BE2C (cell line): ENCODE measurements around the gene MYCL.

Experiments
- DNase-seq: peaks from one replicate; pipeline ENCODE4 v3.0.0-alpha.2; 2020
- H3K27me3 ChIP-seq: fragments of 250-450 bp; sonication (Bioruptor Pico); 2 replicates; pipeline ENCODE4 v1.5.1; 2020; ENCODE audit warnings: mild to moderate bottlenecking
- H3K36me3 ChIP-seq: fragments of 250-450 bp; sonication (Bioruptor Pico); 2 replicates; pipeline ENCODE4 v1.5.1; 2020; ENCODE audit warnings: mild to moderate bottlenecking
- H3K4me1 ChIP-seq: fragments of 250-450 bp; sonication (Bioruptor Pico); 2 replicates; pipeline ENCODE4 v1.5.1; 2020
- H3K4me3 ChIP-seq: 2 replicates; pipeline ENCODE4 v1.5.1; 2011; ENCODE audit warnings: low read depth, low read length
- H3K9me3 ChIP-seq: fragments of 250-450 bp; sonication (Bioruptor Pico); 2 replicates; pipeline ENCODE4 v1.5.1; 2020
- TF ChIP-seq, protein P1 (sequence below): IDR thresholded peaks from 2 replicates; pipeline ENCODE4 v1.5.1; 2012; ENCODE audit warnings: mild to moderate bottlenecking, low read depth, low read length

The MYCL gene

DNA sequence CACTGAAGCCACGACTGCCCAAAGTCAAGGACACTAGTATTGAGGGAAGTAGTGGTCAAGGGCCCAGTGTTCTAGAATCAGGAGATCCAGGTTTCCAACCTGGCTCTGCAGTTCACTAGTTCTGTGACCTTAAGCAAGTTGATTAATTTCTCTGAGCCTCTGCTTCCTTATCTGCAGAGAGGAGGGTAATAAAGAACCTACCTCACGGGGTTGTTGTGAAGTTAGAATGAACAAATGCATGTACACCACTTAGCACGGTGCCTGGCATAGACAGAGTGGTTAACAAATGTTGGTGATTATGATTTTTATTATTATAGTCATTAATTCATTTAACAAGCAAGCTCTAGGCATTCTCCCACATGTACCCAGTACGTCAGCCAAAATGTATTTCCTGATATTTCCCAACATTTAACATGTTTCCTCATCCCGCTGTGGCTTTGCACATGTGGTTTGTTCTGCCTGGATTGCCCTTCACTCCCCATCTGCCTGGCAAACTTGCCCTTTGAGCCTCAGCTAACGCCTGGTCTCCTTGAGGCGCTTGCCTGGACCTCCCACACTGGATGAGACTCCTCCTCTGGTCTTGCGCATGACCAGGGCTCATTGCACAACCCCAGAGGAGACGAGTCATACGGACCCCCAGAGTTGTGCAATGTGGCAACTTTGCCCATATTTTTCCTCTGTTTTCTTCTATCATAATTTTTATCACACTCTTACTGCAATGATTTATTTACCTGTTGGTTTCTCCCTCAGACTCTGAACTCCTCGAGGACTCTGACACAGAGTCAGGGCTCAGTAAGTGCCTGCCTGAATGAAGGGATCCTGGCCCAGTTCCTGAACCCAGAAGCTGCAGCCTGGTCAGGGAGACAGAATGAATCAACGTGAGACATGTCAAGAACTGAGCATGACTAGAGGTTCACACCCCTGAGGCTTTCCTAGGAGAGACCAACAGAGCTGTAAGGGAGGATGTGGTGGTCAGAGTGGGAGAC lies 32.5 kb upstream of the MYCL start:
- Histone ChIP-seq H3K4me3 (no peak overlapping the region), H3K9me3 (no peaks in the 10 kb centered on the region), H3K27me3 (no peaks in the 10 kb centered on the region), H3K36me3 (no peaks in the 10 kb centered on the region), H3K4me1 (no peaks in the 10 kb centered on the region)
- TF ChIP-seq, protein P1, sequence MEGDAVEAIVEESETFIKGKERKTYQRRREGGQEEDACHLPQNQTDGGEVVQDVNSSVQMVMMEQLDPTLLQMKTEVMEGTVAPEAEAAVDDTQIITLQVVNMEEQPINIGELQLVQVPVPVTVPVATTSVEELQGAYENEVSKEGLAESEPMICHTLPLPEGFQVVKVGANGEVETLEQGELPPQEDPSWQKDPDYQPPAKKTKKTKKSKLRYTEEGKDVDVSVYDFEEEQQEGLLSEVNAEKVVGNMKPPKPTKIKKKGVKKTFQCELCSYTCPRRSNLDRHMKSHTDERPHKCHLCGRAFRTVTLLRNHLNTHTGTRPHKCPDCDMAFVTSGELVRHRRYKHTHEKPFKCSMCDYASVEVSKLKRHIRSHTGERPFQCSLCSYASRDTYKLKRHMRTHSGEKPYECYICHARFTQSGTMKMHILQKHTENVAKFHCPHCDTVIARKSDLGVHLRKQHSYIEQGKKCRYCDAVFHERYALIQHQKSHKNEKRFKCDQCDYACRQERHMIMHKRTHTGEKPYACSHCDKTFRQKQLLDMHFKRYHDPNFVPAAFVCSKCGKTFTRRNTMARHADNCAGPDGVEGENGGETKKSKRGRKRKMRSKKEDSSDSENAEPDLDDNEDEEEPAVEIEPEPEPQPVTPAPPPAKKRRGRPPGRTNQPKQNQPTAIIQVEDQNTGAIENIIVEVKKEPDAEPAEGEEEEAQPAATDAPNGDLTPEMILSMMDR, result no peak
- DNase-seq, result no peak

DNA sequence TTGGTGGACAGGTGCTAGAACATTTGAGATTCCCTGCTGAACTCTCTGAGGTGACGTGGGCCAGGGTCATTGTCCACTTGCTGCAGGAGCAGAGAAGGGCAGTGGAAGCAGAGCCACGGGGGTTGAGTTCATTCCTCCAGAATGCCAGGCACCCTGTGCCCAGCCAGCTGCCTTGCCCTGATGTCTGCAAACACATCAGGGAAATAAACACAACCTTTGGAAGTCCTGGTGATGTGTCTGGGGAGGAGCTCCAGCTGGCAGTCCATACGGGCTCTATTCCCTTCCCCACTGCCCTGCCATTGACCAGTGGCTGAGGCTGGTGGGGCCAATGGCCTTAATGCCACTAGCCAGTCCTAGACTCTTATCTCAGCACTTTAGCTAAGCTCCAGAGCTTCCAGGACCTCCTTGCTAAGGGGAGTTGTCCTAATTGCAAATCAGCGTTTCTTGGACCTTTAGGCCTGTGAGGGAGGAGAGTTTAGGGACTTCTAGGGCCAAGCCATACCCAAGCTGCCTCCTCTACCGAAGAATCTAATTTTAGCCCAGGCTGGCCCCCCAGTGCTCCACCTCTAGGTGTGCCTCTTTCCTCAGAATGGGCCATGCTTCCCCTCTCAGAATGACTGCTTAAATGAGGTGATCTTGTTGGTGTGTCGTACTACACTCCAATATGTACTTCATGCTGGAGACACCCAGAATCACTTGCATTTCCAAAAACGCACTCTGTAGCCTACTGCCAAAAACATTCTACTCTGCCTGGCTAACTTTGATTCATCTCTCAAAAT lies 27.3 kb upstream of the MYCL start:
- no peak for DNase-seq
- Histone ChIP-seq H3K27me3 (no peaks in the 10 kb centered on the region), H3K9me3 (no peaks in the 10 kb centered on the region), H3K4me1 (no peaks in the 10 kb centered on the region), H3K4me3 (no peak overlapping the region), H3K36me3 (no peaks in the 10 kb centered on the region)
- TF ChIP-seq, protein P1, result no peak

DNA sequence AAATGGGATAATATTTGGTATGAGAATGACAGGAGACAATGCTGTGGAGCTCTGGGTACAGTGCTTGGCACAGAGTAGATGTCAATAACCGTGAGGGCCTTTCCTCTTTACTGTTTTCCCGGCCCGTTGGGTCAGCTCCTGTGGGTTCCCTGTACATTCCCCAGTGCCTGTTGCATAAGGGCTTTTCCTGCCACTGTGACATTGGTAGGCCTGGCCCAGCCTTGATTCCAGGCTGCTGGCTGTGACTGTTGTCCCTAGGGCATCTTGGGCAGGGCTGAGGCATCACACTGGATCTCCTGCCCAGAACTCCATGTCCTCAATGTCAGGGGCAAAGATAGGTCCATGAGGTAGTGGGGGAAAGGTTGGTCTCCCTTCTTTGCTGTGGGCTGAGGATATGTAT lies 25.8 kb upstream of the MYCL start:
- H3K4me3 ChIP-seq, result no peak overlapping the region
- no peak for DNase-seq
- H3K36me3 ChIP-seq, result no peaks in the 10 kb centered on the region
- H3K9me3 ChIP-seq, result no peaks in the 10 kb centered on the region
- no peaks in the 10 kb centered on the region for H3K27me3 ChIP-seq
- TF ChIP-seq, protein P1, result no peak
- no peaks in the 10 kb centered on the region for H3K4me1 ChIP-seq

DNA sequence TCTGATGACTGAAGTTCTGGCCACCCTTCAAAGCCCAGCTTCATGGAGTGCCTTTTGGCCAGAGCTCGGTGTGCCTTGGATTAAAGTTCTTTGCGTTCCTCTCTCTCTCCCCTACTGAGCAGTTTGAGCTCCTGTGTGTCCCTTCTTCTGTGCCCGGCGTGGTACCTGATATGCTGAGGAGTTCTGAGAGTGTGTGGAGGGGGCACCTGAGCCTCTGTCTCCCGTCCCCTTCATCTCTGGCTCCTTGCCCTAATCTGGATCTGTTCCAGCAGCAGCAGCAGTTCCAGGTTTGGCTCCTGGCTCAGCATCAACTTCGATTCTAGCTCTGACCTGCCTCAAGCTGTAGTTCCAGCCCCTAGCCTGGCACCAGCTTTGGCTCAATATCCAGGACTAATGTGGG lies 25.1 kb upstream of the MYCL start:
- H3K9me3 ChIP-seq, result no peaks in the 10 kb centered on the region
- H3K36me3 ChIP-seq, result no peaks in the 10 kb centered on the region
- TF ChIP-seq, protein P1, result no peak
- no peak overlapping the region for H3K4me3 ChIP-seq
- DNase-seq, result peak; percentile 9
- no peaks in the 10 kb centered on the region for H3K4me1 ChIP-seq
- no peaks in the 10 kb centered on the region for H3K27me3 ChIP-seq

DNA sequence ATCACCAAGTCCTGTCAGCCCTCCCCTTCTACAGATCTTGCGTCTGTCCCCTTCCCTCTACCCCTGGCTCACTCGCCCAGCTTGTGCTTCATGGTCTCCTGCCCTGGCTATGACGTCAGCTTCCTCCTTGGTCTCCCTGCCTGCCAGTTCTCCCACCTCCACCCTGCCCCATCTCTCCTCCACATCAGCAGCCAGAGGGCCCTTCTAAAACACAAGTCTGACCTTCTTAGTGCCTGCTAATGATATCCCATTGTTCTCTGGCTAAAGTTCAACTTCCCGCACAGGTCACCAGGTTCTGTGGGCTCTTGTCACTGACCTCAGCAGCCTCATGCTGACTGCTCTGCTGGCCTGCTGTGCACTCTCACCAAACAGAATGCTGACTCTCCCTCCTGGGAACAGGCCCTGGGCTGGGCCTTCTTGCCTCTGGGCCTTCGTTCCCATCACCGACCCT lies 24.7 kb upstream of the MYCL start:
- TF ChIP-seq, protein P1, result no peak
- no peaks in the 10 kb centered on the region for H3K4me1 ChIP-seq
- no peak overlapping the region for H3K4me3 ChIP-seq
- H3K9me3 ChIP-seq, result no peaks in the 10 kb centered on the region
- DNase-seq, result peak; percentile 19
- H3K36me3 ChIP-seq, result no peaks in the 10 kb centered on the region
- no peaks in the 10 kb centered on the region for H3K27me3 ChIP-seq
